ENCODE measurements around the gene NEDD8.
"Not testable (repeated sequence)": the region's sequence is repeated elsewhere in the genome, so short reads cannot be mapped to it uniquely, and the experiment has no call there.

Gene NEDD8

GRCh38 chr14:24222987-24223386 lies 9.2 kb downstream of the NEDD8 start:
- DNase-seq (ENCODE audit: low spot score), result not testable (repeated sequence)

GRCh38 chr14:24219521-24219920 lies 12.6 kb downstream of the NEDD8 start:
- DNase-seq (ENCODE audit: low spot score), result no peak

- DNase-seq (ENCODE audit: low spot score), result no peak
Measured at GRCh38 chr14:24219080-24219479, 13.1 kb downstream of the NEDD8 start.

- not testable (repeated sequence) for DNase-seq (ENCODE audit: low spot score)
Measured at GRCh38 chr14:24216876-24217275, 15.3 kb downstream of the NEDD8 start.

GRCh38 chr14:24216345-24216699 lies 15.8 kb downstream of the NEDD8 start:
- DNase-seq (ENCODE audit: low spot score), result no peak

- DNase-seq (ENCODE audit: low spot score), result peak; percentile 93
Measured at GRCh38 chr14:24215495-24216344, 16.4 kb downstream of the NEDD8 start, which contains the start of gene MDP1. TSS of gene MDP1 (minus strand) at chr14:24216066. CDS start at chr14:24215955, 111 bp downstream.

GRCh38 chr14:24213866-24214662 lies 18.1 kb downstream of the NEDD8 start:
- peak; percentile 14 for DNase-seq (ENCODE audit: low spot score)

- DNase-seq (ENCODE audit: low spot score), result peak; percentile 97
Measured at GRCh38 chr14:24212924-24213865, 19.0 kb downstream of the NEDD8 start, which contains the start of gene CHMP4A. TSS of gene CHMP4A (minus strand) at chr14:24213488. CDS start at chr14:24213439, 49 bp downstream.

- no peak for DNase-seq (ENCODE audit: low spot score)
Measured at GRCh38 chr14:24211311-24211710, 20.9 kb downstream of the NEDD8 start.

- DNase-seq (ENCODE audit: low spot score), result no peak
Measured at GRCh38 chr14:24207625-24208024, 24.5 kb downstream of the NEDD8 start.

- no peak for DNase-seq (ENCODE audit: low spot score)
Measured at GRCh38 chr14:24207104-24207551, 25.0 kb downstream of the NEDD8 start.

- DNase-seq (ENCODE audit: low spot score), result no peak
Measured at GRCh38 chr14:24206260-24207103, 25.7 kb downstream of the NEDD8 start.

GRCh38 chr14:24204163-24205146 lies 27.7 kb downstream of the NEDD8 start:
- DNase-seq (ENCODE audit: low spot score), result no peak

GRCh38 chr14:24203249-24203886 lies 28.8 kb downstream of the NEDD8 start:
- not testable (repeated sequence) for DNase-seq (ENCODE audit: low spot score)

GRCh38 chr14:24202538-24202937 lies 29.6 kb downstream of the NEDD8 start:
- not testable (repeated sequence) for DNase-seq (ENCODE audit: low spot score)

- no peak for DNase-seq (ENCODE audit: low spot score)
Measured at GRCh38 chr14:24198814-24199524, 33.2 kb downstream of the NEDD8 start.

- DNase-seq (ENCODE audit: low spot score), result no peak
Measured at GRCh38 chr14:24197056-24197450, 35.1 kb downstream of the NEDD8 start.
